CD4-positive, alpha-beta T cell treated with Interleukin-6 for 4 hours (primary cell): ENCODE results near the gene CALD1.

Source experiments
- DNase-seq: peaks from one replicate; pipeline ENCODE4 v3.0.0-alpha.2; 2020; ENCODE audit warnings: mixed read lengths

Gene CALD1

GRCh38 chr7:134766779-134767519, 12.5 kb upstream of the CALD1 start:
- DNase-seq, result no peak

GRCh38 chr7:134767520-134768168, 11.8 kb upstream of the CALD1 start:
- DNase-seq, result no peak

- DNase-seq, result no peak
Observed at GRCh38 chr7:134768243-134768642, 11.2 kb upstream of the CALD1 start.

GRCh38 chr7:134770676-134771075, 8.8 kb upstream of the CALD1 start:
- DNase-seq, result no peak

GRCh38 chr7:134771111-134771510, 8.3 kb upstream of the CALD1 start:
- no peak for DNase-seq

GRCh38 chr7:134771889-134772288, 7.5 kb upstream of the CALD1 start:
- DNase-seq, result no peak

- DNase-seq, result no peak
Observed at GRCh38 chr7:134772401-134772800, 7.0 kb upstream of the CALD1 start.

GRCh38 chr7:134773164-134773563, 6.3 kb upstream of the CALD1 start:
- DNase-seq, result no peak

- no peak for DNase-seq
Observed at GRCh38 chr7:134774119-134774518, 5.3 kb upstream of the CALD1 start.

GRCh38 chr7:134777470-134777869, 2.0 kb upstream of the CALD1 start:
- DNase-seq, result no peak

- DNase-seq, result no peak
Observed at GRCh38 chr7:134777908-134778580, 1.4 kb upstream of the CALD1 start.

GRCh38 chr7:134779741-134780065, 269 bp downstream of the CALD1 start:
- no peak for DNase-seq

GRCh38 chr7:134780166-134780828, 863 bp downstream of the CALD1 start:
- no peak for DNase-seq

GRCh38 chr7:134781171-134781570, 1.7 kb downstream of the CALD1 start:
- no peak for DNase-seq

- no peak for DNase-seq
Observed at GRCh38 chr7:134782121-134782623, 2.7 kb downstream of the CALD1 start.

- no peak for DNase-seq
Observed at GRCh38 chr7:134783294-134784069, 4.0 kb downstream of the CALD1 start.

GRCh38 chr7:134784251-134785049, 5.0 kb downstream of the CALD1 start:
- DNase-seq, result no peak

GRCh38 chr7:134785842-134786241, 6.4 kb downstream of the CALD1 start:
- no peak for DNase-seq

- DNase-seq, result no peak
Observed at GRCh38 chr7:134787064-134787463, 7.6 kb downstream of the CALD1 start.

GRCh38 chr7:134787720-134788119, 8.3 kb downstream of the CALD1 start:
- DNase-seq, result no peak

GRCh38 chr7:134788191-134788590, 8.8 kb downstream of the CALD1 start:
- no peak for DNase-seq
